ENCODE measurements around the gene CFAP70.

DNA sequence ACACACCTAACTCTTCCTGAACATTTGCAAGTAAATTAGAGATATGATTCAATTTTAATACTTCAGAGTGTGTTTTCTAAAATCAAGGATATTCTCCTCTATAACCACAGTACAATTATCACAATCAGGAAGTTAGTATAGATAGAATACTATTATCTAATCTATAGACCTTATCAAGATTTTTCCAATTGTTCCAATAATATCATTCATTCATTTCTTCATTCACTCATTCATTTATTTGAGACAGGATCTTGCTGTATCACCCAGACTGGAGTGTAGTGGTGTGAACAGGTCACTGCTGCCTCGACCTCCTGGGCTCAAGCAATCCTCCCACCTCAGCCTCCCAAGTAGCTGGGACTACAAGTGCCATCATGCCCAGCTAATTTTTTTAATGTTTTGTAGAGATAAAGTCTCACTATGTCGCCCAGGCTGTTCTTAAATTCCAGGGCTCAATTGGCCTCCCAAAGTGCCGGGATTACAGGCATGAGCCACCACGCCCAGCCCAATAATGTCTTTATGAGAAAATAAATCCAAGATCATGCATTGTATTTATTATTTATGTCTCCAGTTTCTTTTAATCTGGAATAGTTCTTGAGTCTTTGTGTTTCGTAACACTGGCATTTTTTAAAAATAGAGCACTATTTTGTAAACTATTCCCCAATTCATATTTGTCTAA lies 95.6 kb downstream of the CFAP70 start:
- TF ChIP-seq CTCF (IDR thresholded peaks at IDR 0.05; ENCODE audit: low read depth, low read length) (no peak), EZH2phosphoT487 (IDR thresholded peaks at IDR 0.05; ENCODE audit: low read depth) (no peak)
